H1 (cell line): ENCODE results near the gene SLC9C1. TPM values are rescaled to one million over a fixed set of nuclear protein-coding genes. Genes with fewer than 3 reads are reported as not detected.

ENCODE experiments used
- CTCF ChIA-PET: fragments of 300-600 bp; sonication (Branson Sonifier 250); formaldehyde crosslinking; loops from one replicate; lab custom pipeline; 2021; ENCODE audit not compliant: partially characterized antibody; lab: Charles Lee
- POLR2A ChIA-PET: fragments of 300-600 bp; sonication (Branson Sonifier 250); formaldehyde crosslinking; loops from one replicate; lab custom pipeline; 2021; ENCODE audit warnings: inconsistent platforms; ENCODE audit not compliant: partially characterized antibody; lab: Charles Lee
- DNase-seq, 2 experiments: peaks; one replicate each; pipeline versions ENCODE4 v3.0.0 to v3.0.0-alpha.2; 2010 to 2022; ENCODE audit warnings: low spot score in 2 of 2, low read depth in 1 of 2, mixed read lengths in 1 of 2
- FAIRE-seq: peaks from 2 replicates; lab custom pipeline; 2011; peaks lifted over from hg19 to GRCh38; lab: Jason Lieb, UNC
- H2AFZ ChIP-seq: 2 replicates; pipeline ENCODE4 v1.8.1; 2012; ENCODE audit warnings: low read length, inconsistent platforms
- H2AK5ac ChIP-seq: 2 replicates; pipeline ENCODE4 v1.6.1; 2013; ENCODE audit warnings: low read depth, low read length
- H2BK120ac ChIP-seq: replicated peaks from 2 replicates; pipeline ENCODE3; 2013; ENCODE audit warnings: low read depth, low read length, inconsistent platforms
- H2BK12ac ChIP-seq: 2 replicates; pipeline ENCODE4 v1.6.1; 2013; ENCODE audit warnings: low read depth, low read length
- H2BK15ac ChIP-seq: 2 replicates; pipeline ENCODE4 v1.6.1; 2013; ENCODE audit warnings: low read length
- H2BK20ac ChIP-seq: 2 replicates; pipeline ENCODE4 v1.6.1; 2013; ENCODE audit warnings: low read length
- H2BK5ac ChIP-seq: 2 replicates; pipeline ENCODE4 v1.6.1; 2013; ENCODE audit warnings: low read depth, low read length
- H3K14ac ChIP-seq: 2 replicates; pipeline ENCODE4 v1.6.1; 2013; ENCODE audit warnings: inconsistent platforms; ENCODE audit not compliant: insufficient read length
- H3K18ac ChIP-seq: 2 replicates; pipeline ENCODE4 v1.6.1; 2013; ENCODE audit warnings: low read length; ENCODE audit errors: extremely low read depth
- H3K23ac ChIP-seq: 2 replicates; pipeline ENCODE4 v1.6.1; 2013; ENCODE audit warnings: inconsistent platforms; ENCODE audit not compliant: insufficient read length
- H3K23me2 ChIP-seq: 2 replicates; pipeline ENCODE4 v1.6.1; 2013; ENCODE audit warnings: low read depth, low read length
- H3K27ac ChIP-seq: 2 replicates; pipeline ENCODE4 v1.6.1; 2011; ENCODE audit warnings: low read depth, low read length, inconsistent platforms
- H3K27me3 ChIP-seq, 4 experiments: replicated peaks in 1 of 4; 1 replicate in 1 of 4; 2 replicates in 3 of 4; pipeline versions ENCODE4 v1.6.1 to v1.8.1; 2011 to 2013; ENCODE audit warnings: low read length in 3 of 4, mild to moderate bottlenecking in 3 of 4, inconsistent platforms in 2 of 4, mixed read lengths in 2 of 4, moderate library complexity in 1 of 4; ENCODE audit not compliant: control insufficient read depth in 3 of 4, insufficient read depth in 3 of 4; ENCODE audit errors: extremely low read depth in 1 of 4
- H3K36me3 ChIP-seq, 4 experiments: 2 replicates each; pipeline versions ENCODE4 v1.6.1 to v1.8.1; 2011 to 2013; ENCODE audit warnings: mild to moderate bottlenecking in 4 of 4, low read length in 3 of 4, moderate library complexity in 2 of 4, control low read depth in 1 of 4, inconsistent platforms in 1 of 4; ENCODE audit not compliant: insufficient read depth in 4 of 4, control insufficient read depth in 2 of 4
- H3K4ac ChIP-seq: replicated peaks from 2 replicates; pipeline ENCODE3; 2013; ENCODE audit warnings: low read length, low read depth, mixed read lengths, inconsistent platforms; ENCODE audit not compliant: insufficient read length
- H3K4me1 ChIP-seq, 4 experiments: replicated peaks in 1 of 4; 1 replicate in 1 of 4; 2 replicates in 3 of 4; pipeline versions ENCODE4 v1.6.1 to v1.8.1; 2011 to 2013; ENCODE audit warnings: low read length in 3 of 4, inconsistent platforms in 2 of 4, mixed read lengths in 1 of 4; ENCODE audit not compliant: insufficient read depth in 4 of 4, control insufficient read depth in 3 of 4
- H3K4me2 ChIP-seq, 2 experiments: 2 replicates each; pipeline versions ENCODE4 v1.6.1 to v1.8.1; 2011 to 2013; ENCODE audit warnings: low read depth in 2 of 2, low read length in 2 of 2, control low read depth in 1 of 2, inconsistent platforms in 1 of 2, mild to moderate bottlenecking in 1 of 2; ENCODE audit not compliant: insufficient read depth in 1 of 2
- H3K4me3 ChIP-seq, 4 experiments: fragments of 200-600, 300-600 bp in 1 of 4; sonication (generic), shearing (Covaris generic), sonication (Bioruptor Twin) in 1 of 4; 2 replicates each; pipeline versions ENCODE4 v1.5.1 to v1.8.1; 2011 to 2016; ENCODE audit warnings: low read length in 4 of 4, low read depth in 3 of 4, control low read depth in 2 of 4, inconsistent platforms in 2 of 4, mild to moderate bottlenecking in 2 of 4, mixed read lengths in 1 of 4, moderate library complexity in 1 of 4; ENCODE audit not compliant: insufficient read depth in 2 of 4; ENCODE audit errors: extremely low read depth in 1 of 4
- H3K56ac ChIP-seq: replicated peaks from 2 replicates; pipeline ENCODE3; 2013; ENCODE audit warnings: low read depth, mild to moderate bottlenecking, mixed read lengths, low read length, inconsistent platforms; ENCODE audit not compliant: insufficient read length
- H3K79me1 ChIP-seq: 2 replicates; pipeline ENCODE4 v1.6.1; 2013; ENCODE audit warnings: low read depth, low read length, control low read depth
- H3K79me2 ChIP-seq, 2 experiments: 2 replicates each; pipeline versions ENCODE4 v1.6.1 to v1.8.1; 2012 to 2013; ENCODE audit warnings: low read length in 2 of 2, mild to moderate bottlenecking in 2 of 2, inconsistent platforms in 1 of 2; ENCODE audit not compliant: insufficient read depth in 2 of 2, control insufficient read depth in 1 of 2
- H3K9ac ChIP-seq, 4 experiments: replicated peaks in 1 of 4; 1 replicate in 1 of 4; 2 replicates in 3 of 4; pipeline versions ENCODE4 v1.6.1 to v1.8.1; 2011 to 2013; ENCODE audit warnings: low read depth in 3 of 4, low read length in 3 of 4, control low read depth in 2 of 4, mild to moderate bottlenecking in 2 of 4, moderate library complexity in 2 of 4, inconsistent platforms in 1 of 4; ENCODE audit errors: extremely low read depth in 1 of 4
- H3K9me3 ChIP-seq, 2 experiments: 2 replicates each; pipeline versions ENCODE4 v1.6.1 to v1.8.1; 2012 to 2013; ENCODE audit warnings: mild to moderate bottlenecking in 2 of 2, moderate library complexity in 2 of 2, control low read depth in 1 of 2, inconsistent platforms in 1 of 2, low read depth in 1 of 2, low read length in 1 of 2, mixed read lengths in 1 of 2; ENCODE audit not compliant: insufficient read depth in 2 of 2
- H4K20me1 ChIP-seq, 2 experiments: replicated peaks in 1 of 2; 2 replicates each; pipeline versions ENCODE3 to v1.8.1; 2011 to 2013; ENCODE audit warnings: inconsistent platforms in 2 of 2, low read length in 2 of 2, mild to moderate bottlenecking in 1 of 2; ENCODE audit not compliant: insufficient read depth in 2 of 2, control insufficient read depth in 1 of 2
- H4K5ac ChIP-seq: 2 replicates; pipeline ENCODE4 v1.6.1; 2013; ENCODE audit warnings: low read length, low read depth, mixed read lengths, inconsistent platforms; ENCODE audit not compliant: insufficient read length
- H4K8ac ChIP-seq: 2 replicates; pipeline ENCODE4 v1.8.0; 2013; ENCODE audit warnings: mild to moderate bottlenecking, moderate library complexity, low read length, inconsistent platforms; ENCODE audit not compliant: insufficient read depth; ENCODE audit errors: extremely low read depth
- H4K91ac ChIP-seq: replicated peaks from 2 replicates; pipeline ENCODE3; 2013; ENCODE audit warnings: low read length, mixed read lengths, inconsistent platforms; ENCODE audit not compliant: insufficient read length
- BACH1 ChIP-seq: IDR thresholded peaks from 2 replicates; pipeline ENCODE4 v1.6.1; 2012; ENCODE audit warnings: low read length, improper control_type of control experiment
- CBX8 ChIP-seq: fragments of 300-800, 300-1000 bp; sonication (generic); IDR thresholded peaks from 2 replicates; pipeline ENCODE4 v1.7.1; 2016; ENCODE audit warnings: low read depth, low read length, borderline replicate concordance
- EGR1 ChIP-seq: IDR thresholded peaks from 2 replicates; pipeline ENCODE4 v1.6.1; 2011; ENCODE audit warnings: low read depth, low read length, borderline replicate concordance
- JUN ChIP-seq: IDR thresholded peaks from 2 replicates; pipeline ENCODE4 v1.6.1; 2011; ENCODE audit warnings: low read depth, mild to moderate bottlenecking, improper control_type of control experiment, low read length
- NANOG ChIP-seq: IDR thresholded peaks from 2 replicates; pipeline ENCODE4 v1.6.1; 2011; ENCODE audit warnings: low read length, low read depth, mild to moderate bottlenecking, inconsistent platforms; ENCODE audit not compliant: insufficient read depth, poor library complexity, severe bottlenecking
- RAD21 ChIP-seq, 2 experiments: IDR thresholded peaks in 1 of 2; conservative IDR thresholded peaks in 1 of 2; 2 replicates each; pipeline ENCODE4 v1.6.1; 2011; ENCODE audit warnings: low read depth in 2 of 2, low read length in 2 of 2, improper control_type of control experiment in 1 of 2, inconsistent platforms in 1 of 2, mild to moderate bottlenecking in 1 of 2, moderate library complexity in 1 of 2
- RXRA ChIP-seq: IDR thresholded peaks from 2 replicates; pipeline ENCODE4 v1.6.1; 2011; ENCODE audit warnings: low read depth, mild to moderate bottlenecking, low read length, moderate library complexity; ENCODE audit not compliant: insufficient read depth
- SIN3A ChIP-seq, 2 experiments: IDR thresholded peaks in 1 of 2; conservative IDR thresholded peaks in 1 of 2; 2 replicates each; pipeline ENCODE4 v1.6.1; 2011 to 2012; ENCODE audit warnings: low read length in 2 of 2, improper control_type of control experiment in 1 of 2, low read depth in 1 of 2, mild to moderate bottlenecking in 1 of 2
- SP1 ChIP-seq: IDR thresholded peaks from 2 replicates; pipeline ENCODE4 v1.6.1; 2011; ENCODE audit warnings: low read depth, low read length
- SP2 ChIP-seq: IDR thresholded peaks from 2 replicates; pipeline ENCODE4 v1.6.1; 2012; ENCODE audit warnings: mild to moderate bottlenecking, low read length, inconsistent platforms
- TAF1 ChIP-seq: IDR thresholded peaks from 2 replicates; pipeline ENCODE4 v1.6.1; 2011; ENCODE audit warnings: mild to moderate bottlenecking, low read depth, low read length
- ZNF274 ChIP-seq: IDR thresholded peaks from 2 replicates; pipeline ENCODE4 v1.7.0; 2012; ENCODE audit warnings: low read length, borderline replicate concordance; ENCODE audit errors: extremely low read depth
- WGBS, 2 experiments: shearing (Covaris generic) in 1 of 2; methylation state at CpG; one replicate each; pipeline versions ENCODE4 v1.1.6 to v1.1.7; 2013 to 2015; ENCODE audit warnings: low lambda C conversion rate in 2 of 2, mixed read lengths in 2 of 2, inconsistent platforms in 1 of 2, low coverage in 1 of 2, missing lambda C conversion rate in 1 of 2; ENCODE audit not compliant: insufficient replicate concordance in 2 of 2, insufficient coverage in 1 of 2, insufficient read length in 1 of 2; ENCODE audit errors: extremely low coverage in 1 of 2, missing lambda C conversion rate in 1 of 2; 5-methylcytosine and 5-hydroxymethylcytosine counted together
- polyA plus RNA-seq, 7 experiments: library from polyadenylated mRNA; depleted of rRNA in 3 of 7; stranded (reverse) in 5 of 7; unstranded in 2 of 7; fragments of >200 nt in 5 of 7; fragments of 200-250 nt in 2 of 7; gene quantifications; 1 replicate in 5 of 7; 2 replicates in 1 of 7; 4 replicates in 1 of 7; pipeline versions ENCODE4 v1.2.1 to v1.2.3, GENCODE V29; 2011 to 2013; ENCODE audit warnings: missing spikeins in 2 of 7, mixed read lengths in 2 of 7
- total RNA-seq: library from RNA; stranded (reverse); fragmentation: NEBNext Ultra II Directional; extraction: Animal tissue kit (Norgen Biotek cat#: 25700); gene quantifications from 2 replicates; pipeline ENCODE4 v1.2.1, GENCODE V29; 2021
- TF ChIP-seq, protein P1 (sequence below): IDR thresholded peaks from 2 replicates; pipeline ENCODE4 v1.6.1; 2012; ENCODE audit warnings: inconsistent platforms
- TF ChIP-seq, protein P2 (sequence below): IDR thresholded peaks from 2 replicates; pipeline ENCODE4 v1.6.1; 2012; ENCODE audit warnings: inconsistent platforms

The SLC9C1 gene
- total and polyA plus RNA-seq, 2 of the 8 experiments (the other 6 are each of a cell fraction or from before 2014, with no cell fraction given), result 0.15 to 0.24 TPM

DNA sequence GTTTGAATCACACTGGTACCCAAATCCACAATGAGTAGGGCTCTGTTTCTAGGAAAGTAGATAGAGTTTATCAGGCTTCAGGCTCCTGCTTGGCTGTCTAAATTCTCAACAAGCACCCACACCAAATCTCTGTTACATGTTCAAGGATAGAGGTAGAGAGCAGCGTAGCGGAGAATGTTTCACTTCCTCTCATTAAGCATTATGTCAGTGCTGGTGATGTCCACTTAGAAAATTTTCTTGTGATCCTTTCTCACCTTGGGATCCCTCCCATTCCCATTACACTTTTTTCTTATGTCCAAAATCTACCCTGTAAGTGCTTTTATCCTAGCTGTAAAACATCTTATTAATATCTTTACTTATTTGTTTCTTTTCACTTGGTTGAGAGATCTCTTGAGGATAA, 126.3 kb downstream of the SLC9C1 start:
- WGBS, 2 experiments, result 94% methylated on average over 2 of the region's 2 CpGs; no CpG with 5 or more reads in 1 of the 2 experiments
- H3K27ac ChIP-seq, result no peak overlapping the region
- H3K9me3 ChIP-seq, result peaks cover 10% of the 10 kb centered on the region in 2 experiments
- no peak overlapping the region for H2AFZ ChIP-seq
- H2AK5ac ChIP-seq, result no peak overlapping the region
- H3K36me3 ChIP-seq, result peaks cover 0 to 2% (median 0%) of the 10 kb centered on the region in 4 experiments; a peak in 1 of 8 replicates
- no peaks in the 10 kb centered on the region for H4K20me1 ChIP-seq
- H4K5ac ChIP-seq, result no peak overlapping the region
- no peak overlapping the region for H4K91ac ChIP-seq
- no peaks in the 10 kb centered on the region for H3K79me2 ChIP-seq
- H2BK15ac ChIP-seq, result no peak overlapping the region
- H3K56ac ChIP-seq, result no peak overlapping the region
- H3K4ac ChIP-seq, result no peak overlapping the region
- H2BK120ac ChIP-seq, result no peak overlapping the region
- CTCF ChIA-PET, result no interaction called here
- FAIRE-seq (no peak), DNase-seq (no peak)
- no peaks in the 10 kb centered on the region for H3K79me1 ChIP-seq
- no peaks in the 10 kb centered on the region for H3K27me3 ChIP-seq
- no peak overlapping the region for H3K4me3 ChIP-seq
- H2BK12ac ChIP-seq, result no peak overlapping the region
- no peak overlapping the region for H2BK20ac ChIP-seq
- no peak overlapping the region for H3K23ac ChIP-seq
- POLR2A ChIA-PET, result no interaction called here
- H3K23me2 ChIP-seq, result peaks cover 2% of the 10 kb centered on the region; the same call in 1 of the 2 replicates
- no peak overlapping the region for H3K18ac ChIP-seq
- H3K4me2 ChIP-seq, result no peak overlapping the region
- H3K4me1 ChIP-seq, result no peaks in the 10 kb centered on the region
- no peak overlapping the region for H3K14ac ChIP-seq
- no peak overlapping the region for H4K8ac ChIP-seq
- no peak overlapping the region for H3K9ac ChIP-seq
- H2BK5ac ChIP-seq, result no peak overlapping the region
- TF ChIP-seq CBX8 (no peak), NANOG (no peak), RXRA (no peak), TAF1 (no peak), RAD21 (IDR thresholded peaks at IDR 0.05 in 1 of 2, conservative IDR thresholded peaks at IDR 0.05 in 1 of 2; ENCODE audit: low read depth in 2 of 2, low read length in 2 of 2) (no peak), EGR1 (no peak), BACH1 (no peak), SP1 (no peak), SIN3A (conservative IDR thresholded peaks at IDR 0.05 in 1 of 2, IDR thresholded peaks at IDR 0.05 in 1 of 2; ENCODE audit: low read depth in 1 of 2, low read length in 2 of 2) (no peak), SP2 (no peak), JUN (no peak), ZNF274 (no peak)
- TF ChIP-seq, protein P1, sequence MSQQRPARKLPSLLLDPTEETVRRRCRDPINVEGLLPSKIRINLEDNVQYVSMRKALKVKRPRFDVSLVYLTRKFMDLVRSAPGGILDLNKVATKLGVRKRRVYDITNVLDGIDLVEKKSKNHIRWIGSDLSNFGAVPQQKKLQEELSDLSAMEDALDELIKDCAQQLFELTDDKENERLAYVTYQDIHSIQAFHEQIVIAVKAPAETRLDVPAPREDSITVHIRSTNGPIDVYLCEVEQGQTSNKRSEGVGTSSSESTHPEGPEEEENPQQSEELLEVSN, result no peak
- TF ChIP-seq, protein P2, sequence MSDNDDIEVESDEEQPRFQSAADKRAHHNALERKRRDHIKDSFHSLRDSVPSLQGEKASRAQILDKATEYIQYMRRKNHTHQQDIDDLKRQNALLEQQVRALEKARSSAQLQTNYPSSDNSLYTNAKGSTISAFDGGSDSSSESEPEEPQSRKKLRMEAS, result no peak
